Activated CD4-positive, alpha-beta T cell treated with anti-CD3 and anti-CD28 coated beads, Interleukin-2, amount 50 U/mL, for 24 hours (primary cell): ENCODE measurements around the gene PEAK3.

Source experiments
- DNase-seq, 2 donors: peaks; one replicate each; pipeline ENCODE4 v3.0.0-alpha.2; 2020; ENCODE audit warnings: low read depth in 1 of 2, low spot score in 1 of 2

PEAK3 gene

GRCh38 chr19:2271234-2272103, 10.5 kb downstream of the PEAK3 start:
- DNase-seq = no peak

GRCh38 chr19:2270423-2271233, 11.3 kb downstream of the PEAK3 start:
- DNase-seq = peak; percentile 64 to 65

- DNase-seq = no peak
Observed at GRCh38 chr19:2270157-2270422, 11.9 kb downstream of the PEAK3 start.

GRCh38 chr19:2269244-2270156, 12.5 kb downstream of the PEAK3 start:
- DNase-seq = peak; percentile 97 to 99

- no peak for DNase-seq
Observed at GRCh38 chr19:2268861-2269243, 13.1 kb downstream of the PEAK3 start.

GRCh38 chr19:2268480-2268830, 13.5 kb downstream of the PEAK3 start:
- no peak for DNase-seq

GRCh38 chr19:2266183-2266993, 15.6 kb downstream of the PEAK3 start:
- DNase-seq = no peak

- DNase-seq = peak in 1 of 2 donors; percentile 33
Observed at GRCh38 chr19:2261438-2262172, 20.4 kb downstream of the PEAK3 start.

- DNase-seq = no peak
Observed at GRCh38 chr19:2260341-2260805, 21.6 kb downstream of the PEAK3 start.

GRCh38 chr19:2259336-2259735, 22.6 kb downstream of the PEAK3 start:
- DNase-seq = no peak

- no peak for DNase-seq
Observed at GRCh38 chr19:2255982-2256685, 25.8 kb downstream of the PEAK3 start, which contains the start of gene JSRP1. Gene JSRP1, minus strand, starts transcription at chr19:2256417. Its CDS starts 1,103 bp downstream, at chr19:2255314.

GRCh38 chr19:2255112-2255845, 26.7 kb downstream of the PEAK3 start:
- DNase-seq = no peak

- DNase-seq = no peak
Observed at GRCh38 chr19:2254064-2254872, 27.7 kb downstream of the PEAK3 start.

GRCh38 chr19:2253106-2254063, 28.6 kb downstream of the PEAK3 start:
- DNase-seq = no peak

- no peak for DNase-seq
Observed at GRCh38 chr19:2252797-2253105, 29.2 kb downstream of the PEAK3 start.

- DNase-seq = no peak
Observed at GRCh38 chr19:2252055-2252796, 29.7 kb downstream of the PEAK3 start.
